SK-N-SH treated with all-trans-retinoic acid at 6 μM for 48 hours (cell line): ENCODE results near the gene SIL1.

Experiments
- ATAC-seq: fragments of 200-7000 bp; cut with Tn5 transposase; 3 replicates; pipeline ENCODE4 v1.9.1; 2020; ENCODE audit warnings: mild to moderate bottlenecking, moderate library complexity
- ARNTL ChIP-seq: fragments of 450-650 bp; formaldehyde crosslinking; IDR thresholded peaks from 2 replicates; pipeline ENCODE4 v1.5.0; 2020; ENCODE audit warnings: low read depth, mild to moderate bottlenecking, moderate library complexity, borderline replicate concordance
- CSDC2 ChIP-seq: fragments of 250-450 bp; sonication (Bioruptor Pico); IDR thresholded peaks from 2 replicates; pipeline ENCODE4 v1.5.0; 2020; ENCODE audit warnings: mild to moderate bottlenecking, moderate library complexity
- CSRNP3 ChIP-seq: fragments of 250-450 bp; sonication (Bioruptor Pico); IDR thresholded peaks from 2 replicates; pipeline ENCODE4 v1.5.1; 2021; ENCODE audit warnings: mild to moderate bottlenecking, moderate library complexity
- ISL1 ChIP-seq: fragments of 250-450 bp; sonication (Bioruptor Pico); IDR thresholded peaks from 2 replicates; pipeline ENCODE4 v2.1.2; 2022; ENCODE audit warnings: mild to moderate bottlenecking, moderate library complexity
- OSR1 ChIP-seq: fragments of 250-450 bp; sonication (Bioruptor Pico); IDR thresholded peaks from 2 replicates; pipeline ENCODE4 v1.8.0; 2022; ENCODE audit warnings: moderate library complexity, mild to moderate bottlenecking, inconsistent platforms
- PPARA ChIP-seq: fragments of 250-450 bp; sonication (Bioruptor Pico); IDR thresholded peaks from 2 replicates; pipeline ENCODE4 v1.5.0; 2020; ENCODE audit warnings: mild to moderate bottlenecking, borderline replicate concordance
- RARB ChIP-seq: fragments of 250-450 bp; sonication (Bioruptor Pico); IDR thresholded peaks from 2 replicates; pipeline ENCODE4 v1.8.0; 2021; ENCODE audit warnings: mild to moderate bottlenecking, moderate library complexity
- SNAI2 ChIP-seq: fragments of 250-450 bp; sonication (Bioruptor Pico); IDR thresholded peaks from 2 replicates; pipeline ENCODE4 v1.5.0; 2020; ENCODE audit warnings: mild to moderate bottlenecking, moderate library complexity
- TCF4 ChIP-seq: fragments of 250-450 bp; sonication (Bioruptor Pico); IDR thresholded peaks from 2 replicates; pipeline ENCODE4 v1.8.0; 2021; ENCODE audit warnings: mild to moderate bottlenecking, moderate library complexity, borderline replicate concordance
- TOX ChIP-seq: fragments of 250-450 bp; sonication (Bioruptor Pico); IDR thresholded peaks from 2 replicates; pipeline ENCODE4 v1.8.0; 2021; ENCODE audit warnings: mild to moderate bottlenecking, moderate library complexity, borderline replicate concordance
- TSHZ2 ChIP-seq: fragments of 250-450 bp; sonication (Bioruptor Pico); IDR thresholded peaks from 2 replicates; pipeline ENCODE4 v1.5.0; 2020; ENCODE audit warnings: mild to moderate bottlenecking, moderate library complexity
- ZC3H10 ChIP-seq: fragments of 250-450 bp; sonication (Bioruptor Pico); IDR thresholded peaks from 2 replicates; pipeline ENCODE4 v1.5.1; 2021; ENCODE audit warnings: mild to moderate bottlenecking, moderate library complexity
- ZFP3 ChIP-seq: fragments of 250-450 bp; sonication (Bioruptor Pico); IDR thresholded peaks from 2 replicates; pipeline ENCODE4 v1.5.0; 2020; ENCODE audit warnings: mild to moderate bottlenecking, moderate library complexity
- ZFP30 ChIP-seq: fragments of 450-650 bp; formaldehyde crosslinking; IDR thresholded peaks from 2 replicates; pipeline ENCODE4 v1.5.0; 2022; ENCODE audit warnings: mild to moderate bottlenecking, moderate library complexity
- ZNF70 ChIP-seq: fragments of 450-650 bp; formaldehyde crosslinking; IDR thresholded peaks from 2 replicates; pipeline ENCODE4 v1.5.0; 2020; ENCODE audit warnings: mild to moderate bottlenecking, moderate library complexity
- ZNF8 ChIP-seq: fragments of 450-650 bp; formaldehyde crosslinking; IDR thresholded peaks from 2 replicates; pipeline ENCODE4 v1.5.0; 2020; ENCODE audit warnings: mild to moderate bottlenecking, moderate library complexity
- TF ChIP-seq, protein P1 (sequence below): fragments of 250-450 bp; sonication (Bioruptor Pico); IDR thresholded peaks from 2 replicates; pipeline ENCODE4 v1.5.1; 2020; ENCODE audit warnings: low read depth, mild to moderate bottlenecking, moderate library complexity
- TF ChIP-seq, protein P2 (sequence below): fragments of 250-450 bp; sonication (Bioruptor Pico); IDR thresholded peaks from 2 replicates; pipeline ENCODE4 v1.8.0; 2020; ENCODE audit warnings: mild to moderate bottlenecking, moderate library complexity, borderline replicate concordance
- TF ChIP-seq, protein P3 (sequence below): fragments of 250-450 bp; sonication (Bioruptor Pico); IDR thresholded peaks from 2 replicates; pipeline ENCODE4 v1.8.0; 2021; ENCODE audit warnings: low read depth, mild to moderate bottlenecking, moderate library complexity, borderline replicate concordance

SIL1 gene

GRCh38 chr5:138909734-138910133, 288.4 kb downstream of the SIL1 start:
- TF ChIP-seq TCF4 (CRISPR knock-in tag) (no peak), PPARA (CRISPR knock-in tag) (no peak), CSRNP3 (CRISPR knock-in tag) (no peak), ZNF70 (no peak), TOX (CRISPR knock-in tag) (no peak), OSR1 (CRISPR knock-in tag) (no peak), CSDC2 (CRISPR knock-in tag) (no peak), ISL1 (no peak), ARNTL (CRISPR knock-in tag) (no peak), TSHZ2 (CRISPR knock-in tag) (no peak), ZNF8 (CRISPR knock-in tag) (no peak), SNAI2 (CRISPR knock-in tag) (no peak), ZFP30 (CRISPR knock-in tag) (no peak), RARB (CRISPR knock-in tag) (no peak), ZFP3 (CRISPR knock-in tag) (no peak)
- TF ChIP-seq, protein P1, sequence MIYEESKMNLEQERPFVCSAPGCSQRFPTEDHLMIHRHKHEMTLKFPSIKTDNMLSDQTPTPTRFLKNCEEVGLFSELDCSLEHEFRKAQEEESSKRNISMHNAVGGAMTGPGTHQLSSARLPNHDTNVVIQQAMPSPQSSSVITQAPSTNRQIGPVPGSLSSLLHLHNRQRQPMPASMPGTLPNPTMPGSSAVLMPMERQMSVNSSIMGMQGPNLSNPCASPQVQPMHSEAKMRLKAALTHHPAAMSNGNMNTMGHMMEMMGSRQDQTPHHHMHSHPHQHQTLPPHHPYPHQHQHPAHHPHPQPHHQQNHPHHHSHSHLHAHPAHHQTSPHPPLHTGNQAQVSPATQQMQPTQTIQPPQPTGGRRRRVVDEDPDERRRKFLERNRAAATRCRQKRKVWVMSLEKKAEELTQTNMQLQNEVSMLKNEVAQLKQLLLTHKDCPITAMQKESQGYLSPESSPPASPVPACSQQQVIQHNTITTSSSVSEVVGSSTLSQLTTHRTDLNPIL (CRISPR knock-in tag), result no peak
- TF ChIP-seq, protein P2, sequence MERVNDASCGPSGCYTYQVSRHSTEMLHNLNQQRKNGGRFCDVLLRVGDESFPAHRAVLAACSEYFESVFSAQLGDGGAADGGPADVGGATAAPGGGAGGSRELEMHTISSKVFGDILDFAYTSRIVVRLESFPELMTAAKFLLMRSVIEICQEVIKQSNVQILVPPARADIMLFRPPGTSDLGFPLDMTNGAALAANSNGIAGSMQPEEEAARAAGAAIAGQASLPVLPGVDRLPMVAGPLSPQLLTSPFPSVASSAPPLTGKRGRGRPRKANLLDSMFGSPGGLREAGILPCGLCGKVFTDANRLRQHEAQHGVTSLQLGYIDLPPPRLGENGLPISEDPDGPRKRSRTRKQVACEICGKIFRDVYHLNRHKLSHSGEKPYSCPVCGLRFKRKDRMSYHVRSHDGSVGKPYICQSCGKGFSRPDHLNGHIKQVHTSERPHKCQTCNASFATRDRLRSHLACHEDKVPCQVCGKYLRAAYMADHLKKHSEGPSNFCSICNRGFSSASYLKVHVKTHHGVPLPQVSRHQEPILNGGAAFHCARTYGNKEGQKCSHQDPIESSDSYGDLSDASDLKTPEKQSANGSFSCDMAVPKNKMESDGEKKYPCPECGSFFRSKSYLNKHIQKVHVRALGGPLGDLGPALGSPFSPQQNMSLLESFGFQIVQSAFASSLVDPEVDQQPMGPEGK (CRISPR knock-in tag), result no peak
- TF ChIP-seq, all 23 proteins: peak for 0
- no peak for ATAC-seq

DNA sequence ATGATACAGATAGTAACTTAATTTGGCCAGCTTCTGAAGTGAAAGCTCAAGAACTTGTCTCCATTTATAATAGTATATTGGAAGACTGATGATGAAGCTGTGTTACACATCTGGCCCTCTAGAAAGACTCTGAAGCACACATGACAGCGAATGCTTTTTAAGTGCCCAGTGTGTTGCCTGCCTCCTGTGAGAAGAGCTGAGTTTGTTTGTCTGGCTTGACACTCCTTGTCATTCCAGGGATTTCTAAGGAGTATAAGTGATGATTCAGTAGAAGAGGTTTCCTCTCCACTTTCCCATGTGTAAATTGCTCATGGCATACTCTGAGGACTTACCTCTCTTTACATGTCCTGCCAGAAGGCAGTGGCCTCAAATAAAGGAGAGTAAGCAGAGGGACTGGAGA, 292.6 kb downstream of the SIL1 start:
- peak; percentile 53 for ATAC-seq
- TF ChIP-seq ZNF8 (CRISPR knock-in tag) (no peak), ZFP3 (CRISPR knock-in tag) (no peak), ISL1 (no peak), ZC3H10 (CRISPR knock-in tag) (no peak), TCF4 (CRISPR knock-in tag) (no peak), TSHZ2 (CRISPR knock-in tag) (no peak), PPARA (CRISPR knock-in tag) (no peak), SNAI2 (CRISPR knock-in tag) (no peak), ZNF70 (no peak), CSDC2 (CRISPR knock-in tag) (no peak)
- TF ChIP-seq, protein P3, sequence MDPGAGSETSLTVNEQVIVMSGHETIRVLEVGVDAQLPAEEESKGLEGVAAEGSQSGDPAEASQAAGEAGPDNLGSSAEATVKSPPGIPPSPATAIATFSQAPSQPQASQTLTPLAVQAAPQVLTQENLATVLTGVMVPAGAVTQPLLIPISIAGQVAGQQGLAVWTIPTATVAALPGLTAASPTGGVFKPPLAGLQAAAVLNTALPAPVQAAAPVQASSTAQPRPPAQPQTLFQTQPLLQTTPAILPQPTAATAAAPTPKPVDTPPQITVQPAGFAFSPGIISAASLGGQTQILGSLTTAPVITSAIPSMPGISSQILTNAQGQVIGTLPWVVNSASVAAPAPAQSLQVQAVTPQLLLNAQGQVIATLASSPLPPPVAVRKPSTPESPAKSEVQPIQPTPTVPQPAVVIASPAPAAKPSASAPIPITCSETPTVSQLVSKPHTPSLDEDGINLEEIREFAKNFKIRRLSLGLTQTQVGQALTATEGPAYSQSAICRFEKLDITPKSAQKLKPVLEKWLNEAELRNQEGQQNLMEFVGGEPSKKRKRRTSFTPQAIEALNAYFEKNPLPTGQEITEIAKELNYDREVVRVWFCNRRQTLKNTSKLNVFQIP (CRISPR knock-in tag), result no peak
